Measurements from ENCODE around the gene SMIM5. TPM values are rescaled to one million over a fixed set of nuclear protein-coding genes. Genes with fewer than 3 reads are reported as not detected.

SMIM5 gene
- total RNA-seq, 1 experiment from 2014 or later: 0.24 TPM

DNA sequence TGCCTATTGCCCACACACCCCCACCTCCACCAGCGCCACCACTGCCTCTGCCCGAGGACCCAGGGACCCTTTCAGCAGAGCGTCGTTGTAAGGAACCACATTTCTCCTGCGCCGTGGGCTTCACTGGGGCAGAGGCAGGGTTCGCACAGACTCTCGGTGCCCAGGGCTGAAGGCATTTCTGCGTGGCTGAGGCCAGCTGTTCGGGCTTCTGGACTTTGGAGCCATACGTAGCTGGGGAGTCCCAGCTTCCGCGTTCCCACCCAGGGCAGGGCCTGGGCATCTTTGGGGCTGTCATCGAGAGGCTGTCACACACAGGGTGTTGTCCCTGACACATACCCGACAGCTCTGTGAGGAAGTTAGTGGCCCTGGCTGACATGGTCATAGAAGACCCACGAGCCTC lies 16.0 kb upstream of the SMIM5 start:
- 0 out of 7 replicates have a peak overlapping the region, but pooled peaks of 1 of the 3 experiments have one; percentile 31 for H3K27ac Mint-ChIP-seq
- Histone ChIP-seq H3K9me3 (ENCODE audit: control insufficient read depth, low read depth, low read length) (no peaks in the 10 kb centered on the region), H3K23ac (ENCODE audit: insufficient read length, low read depth, low read length) (no peak overlapping the region), H3K4ac (ENCODE audit: low read depth, low read length) (no peak overlapping the region), H3K14ac (ENCODE audit: insufficient read depth, low read length) (no peak overlapping the region), H2AFZ (ENCODE audit: low read length) (no peak overlapping the region), H3K23me2 (ENCODE audit: insufficient read length, low read depth, low read length, poor library complexity, severe bottlenecking) (no peaks in the 10 kb centered on the region), H3T11ph (ENCODE audit: low read length) (no peak overlapping the region), H4K8ac (replicated peaks; ENCODE audit: insufficient read length, low read depth, low read length) (no peak overlapping the region), H3K4me1 (ENCODE audit: insufficient read depth, low read length) (no peaks in the 10 kb centered on the region), H3K79me1 (ENCODE audit: insufficient read depth, low read depth, low read length, poor library complexity, severe bottlenecking) (no peaks in the 10 kb centered on the region), H2BK120ac (ENCODE audit: low read depth, low read length, poor library complexity, severe bottlenecking) (no peak overlapping the region), H4K20me1 (ENCODE audit: control insufficient read depth, insufficient read depth, insufficient read length) (no peaks in the 10 kb centered on the region), H3K79me2 (ENCODE audit: insufficient read depth, low read length) (no peaks in the 10 kb centered on the region), H3K56ac (ENCODE audit: insufficient read length, low read depth, low read length) (no peak overlapping the region), H2BK20ac (ENCODE audit: low read depth, low read length, poor library complexity, severe bottlenecking) (no peak overlapping the region), H2BK5ac (ENCODE audit: insufficient read length, low read length) (no peak overlapping the region), H3K4me2 (ENCODE audit: insufficient read depth, insufficient read length, low read length) (no peak overlapping the region), H2AK5ac (ENCODE audit: insufficient read length, low read length) (no peak overlapping the region), H4K91ac (ENCODE audit: insufficient read length, low read depth, low read length) (no peak overlapping the region), H3K27ac (ENCODE audit: insufficient read length, low read depth, low read length) (no peak overlapping the region), H3K27me3 (ENCODE audit: insufficient read depth, low read length) (no peaks in the 10 kb centered on the region), H2BK12ac (ENCODE audit: insufficient read length, low read depth, low read length) (no peak overlapping the region), H2BK15ac (ENCODE audit: low read depth, low read length) (no peak overlapping the region), H4K5ac (ENCODE audit: insufficient read length, low read depth, low read length) (no peak overlapping the region), H3K18ac (ENCODE audit: insufficient read length, low read depth, low read length) (no peak overlapping the region), H3K9ac (ENCODE audit: extremely low read depth, insufficient read length, low read length) (no peak overlapping the region)
- no CpG with 5 or more reads among the region's 16 CpGs for WGBS (ENCODE audit: extremely low coverage, insufficient read length, low lambda C conversion rate)
- H3K36me3 Mint-ChIP-seq (ENCODE audit: insufficient read depth in 1 of 3, low read depth in 3 of 3): no peaks in the 10 kb centered on the region
- no peak for DNase-seq
- TF ChIP-seq, protein P1, sequence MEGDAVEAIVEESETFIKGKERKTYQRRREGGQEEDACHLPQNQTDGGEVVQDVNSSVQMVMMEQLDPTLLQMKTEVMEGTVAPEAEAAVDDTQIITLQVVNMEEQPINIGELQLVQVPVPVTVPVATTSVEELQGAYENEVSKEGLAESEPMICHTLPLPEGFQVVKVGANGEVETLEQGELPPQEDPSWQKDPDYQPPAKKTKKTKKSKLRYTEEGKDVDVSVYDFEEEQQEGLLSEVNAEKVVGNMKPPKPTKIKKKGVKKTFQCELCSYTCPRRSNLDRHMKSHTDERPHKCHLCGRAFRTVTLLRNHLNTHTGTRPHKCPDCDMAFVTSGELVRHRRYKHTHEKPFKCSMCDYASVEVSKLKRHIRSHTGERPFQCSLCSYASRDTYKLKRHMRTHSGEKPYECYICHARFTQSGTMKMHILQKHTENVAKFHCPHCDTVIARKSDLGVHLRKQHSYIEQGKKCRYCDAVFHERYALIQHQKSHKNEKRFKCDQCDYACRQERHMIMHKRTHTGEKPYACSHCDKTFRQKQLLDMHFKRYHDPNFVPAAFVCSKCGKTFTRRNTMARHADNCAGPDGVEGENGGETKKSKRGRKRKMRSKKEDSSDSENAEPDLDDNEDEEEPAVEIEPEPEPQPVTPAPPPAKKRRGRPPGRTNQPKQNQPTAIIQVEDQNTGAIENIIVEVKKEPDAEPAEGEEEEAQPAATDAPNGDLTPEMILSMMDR (conservative IDR thresholded peaks at IDR 0.05): no peak
- no peaks in the 10 kb centered on the region for H3K9me3 Mint-ChIP-seq
- no peak overlapping the region for H3K4me3 Mint-ChIP-seq
- H3K27me3 Mint-ChIP-seq (ENCODE audit: low read depth): peaks cover 4% of the 10 kb centered on the region
- peaks cover 0 to 5% of the 10 kb centered on the region in 2 experiments; a peak in 1 of 4 replicates for H3K4me1 Mint-ChIP-seq

Measured in H9 (cell line).